H1 (cell line): ENCODE measurements around the gene MYO1D. TPM values are rescaled to one million over a fixed set of nuclear protein-coding genes. Genes with fewer than 3 reads are reported as not detected.

ENCODE experiments used
- CTCF ChIA-PET: fragments of 300-600 bp; sonication (Branson Sonifier 250); formaldehyde crosslinking; loops from one replicate; lab custom pipeline; 2021; ENCODE audit not compliant: partially characterized antibody; lab: Charles Lee
- POLR2A ChIA-PET: fragments of 300-600 bp; sonication (Branson Sonifier 250); formaldehyde crosslinking; loops from one replicate; lab custom pipeline; 2021; ENCODE audit warnings: inconsistent platforms; ENCODE audit not compliant: partially characterized antibody; lab: Charles Lee
- DNase-seq, 2 experiments: peaks; one replicate each; pipeline versions ENCODE4 v3.0.0 to v3.0.0-alpha.2; 2010 to 2022; ENCODE audit warnings: low spot score in 2 of 2, low read depth in 1 of 2, mixed read lengths in 1 of 2
- FAIRE-seq: peaks from 2 replicates; lab custom pipeline; 2011; peaks lifted over from hg19 to GRCh38; lab: Jason Lieb, UNC
- H2AFZ ChIP-seq: 2 replicates; pipeline ENCODE4 v1.8.1; 2012; ENCODE audit warnings: low read length, inconsistent platforms
- H2AK5ac ChIP-seq: 2 replicates; pipeline ENCODE4 v1.6.1; 2013; ENCODE audit warnings: low read depth, low read length
- H2BK120ac ChIP-seq: replicated peaks from 2 replicates; pipeline ENCODE3; 2013; ENCODE audit warnings: low read depth, low read length, inconsistent platforms
- H2BK12ac ChIP-seq: 2 replicates; pipeline ENCODE4 v1.6.1; 2013; ENCODE audit warnings: low read depth, low read length
- H2BK15ac ChIP-seq: 2 replicates; pipeline ENCODE4 v1.6.1; 2013; ENCODE audit warnings: low read length
- H2BK20ac ChIP-seq: 2 replicates; pipeline ENCODE4 v1.6.1; 2013; ENCODE audit warnings: low read length
- H2BK5ac ChIP-seq: 2 replicates; pipeline ENCODE4 v1.6.1; 2013; ENCODE audit warnings: low read depth, low read length
- H3K14ac ChIP-seq: 2 replicates; pipeline ENCODE4 v1.6.1; 2013; ENCODE audit warnings: inconsistent platforms; ENCODE audit not compliant: insufficient read length
- H3K18ac ChIP-seq: 2 replicates; pipeline ENCODE4 v1.6.1; 2013; ENCODE audit warnings: low read length; ENCODE audit errors: extremely low read depth
- H3K23ac ChIP-seq: 2 replicates; pipeline ENCODE4 v1.6.1; 2013; ENCODE audit warnings: inconsistent platforms; ENCODE audit not compliant: insufficient read length
- H3K23me2 ChIP-seq: 2 replicates; pipeline ENCODE4 v1.6.1; 2013; ENCODE audit warnings: low read depth, low read length
- H3K27ac ChIP-seq: 2 replicates; pipeline ENCODE4 v1.6.1; 2011; ENCODE audit warnings: low read depth, low read length, inconsistent platforms
- H3K27me3 ChIP-seq, 4 experiments: replicated peaks in 1 of 4; 1 replicate in 1 of 4; 2 replicates in 3 of 4; pipeline versions ENCODE4 v1.6.1 to v1.8.1; 2011 to 2013; ENCODE audit warnings: low read length in 3 of 4, mild to moderate bottlenecking in 3 of 4, inconsistent platforms in 2 of 4, mixed read lengths in 2 of 4, moderate library complexity in 1 of 4; ENCODE audit not compliant: control insufficient read depth in 3 of 4, insufficient read depth in 3 of 4; ENCODE audit errors: extremely low read depth in 1 of 4
- H3K36me3 ChIP-seq, 4 experiments: 2 replicates each; pipeline versions ENCODE4 v1.6.1 to v1.8.1; 2011 to 2013; ENCODE audit warnings: mild to moderate bottlenecking in 4 of 4, low read length in 3 of 4, moderate library complexity in 2 of 4, control low read depth in 1 of 4, inconsistent platforms in 1 of 4; ENCODE audit not compliant: insufficient read depth in 4 of 4, control insufficient read depth in 2 of 4
- H3K4ac ChIP-seq: replicated peaks from 2 replicates; pipeline ENCODE3; 2013; ENCODE audit warnings: low read length, low read depth, mixed read lengths, inconsistent platforms; ENCODE audit not compliant: insufficient read length
- H3K4me1 ChIP-seq, 4 experiments: replicated peaks in 1 of 4; 1 replicate in 1 of 4; 2 replicates in 3 of 4; pipeline versions ENCODE4 v1.6.1 to v1.8.1; 2011 to 2013; ENCODE audit warnings: low read length in 3 of 4, inconsistent platforms in 2 of 4, mixed read lengths in 1 of 4; ENCODE audit not compliant: insufficient read depth in 4 of 4, control insufficient read depth in 3 of 4
- H3K4me2 ChIP-seq, 2 experiments: 2 replicates each; pipeline versions ENCODE4 v1.6.1 to v1.8.1; 2011 to 2013; ENCODE audit warnings: low read depth in 2 of 2, low read length in 2 of 2, control low read depth in 1 of 2, inconsistent platforms in 1 of 2, mild to moderate bottlenecking in 1 of 2; ENCODE audit not compliant: insufficient read depth in 1 of 2
- H3K4me3 ChIP-seq, 4 experiments: fragments of 200-600, 300-600 bp in 1 of 4; sonication (generic), shearing (Covaris generic), sonication (Bioruptor Twin) in 1 of 4; 2 replicates each; pipeline versions ENCODE4 v1.5.1 to v1.8.1; 2011 to 2016; ENCODE audit warnings: low read length in 4 of 4, low read depth in 3 of 4, control low read depth in 2 of 4, inconsistent platforms in 2 of 4, mild to moderate bottlenecking in 2 of 4, mixed read lengths in 1 of 4, moderate library complexity in 1 of 4; ENCODE audit not compliant: insufficient read depth in 2 of 4; ENCODE audit errors: extremely low read depth in 1 of 4
- H3K56ac ChIP-seq: replicated peaks from 2 replicates; pipeline ENCODE3; 2013; ENCODE audit warnings: low read depth, mild to moderate bottlenecking, mixed read lengths, low read length, inconsistent platforms; ENCODE audit not compliant: insufficient read length
- H3K79me1 ChIP-seq: 2 replicates; pipeline ENCODE4 v1.6.1; 2013; ENCODE audit warnings: low read depth, low read length, control low read depth
- H3K79me2 ChIP-seq, 2 experiments: 2 replicates each; pipeline versions ENCODE4 v1.6.1 to v1.8.1; 2012 to 2013; ENCODE audit warnings: low read length in 2 of 2, mild to moderate bottlenecking in 2 of 2, inconsistent platforms in 1 of 2; ENCODE audit not compliant: insufficient read depth in 2 of 2, control insufficient read depth in 1 of 2
- H3K9ac ChIP-seq, 4 experiments: replicated peaks in 1 of 4; 1 replicate in 1 of 4; 2 replicates in 3 of 4; pipeline versions ENCODE4 v1.6.1 to v1.8.1; 2011 to 2013; ENCODE audit warnings: low read depth in 3 of 4, low read length in 3 of 4, control low read depth in 2 of 4, mild to moderate bottlenecking in 2 of 4, moderate library complexity in 2 of 4, inconsistent platforms in 1 of 4; ENCODE audit errors: extremely low read depth in 1 of 4
- H3K9me3 ChIP-seq, 2 experiments: 2 replicates each; pipeline versions ENCODE4 v1.6.1 to v1.8.1; 2012 to 2013; ENCODE audit warnings: mild to moderate bottlenecking in 2 of 2, moderate library complexity in 2 of 2, control low read depth in 1 of 2, inconsistent platforms in 1 of 2, low read depth in 1 of 2, low read length in 1 of 2, mixed read lengths in 1 of 2; ENCODE audit not compliant: insufficient read depth in 2 of 2
- H4K20me1 ChIP-seq, 2 experiments: replicated peaks in 1 of 2; 2 replicates each; pipeline versions ENCODE3 to v1.8.1; 2011 to 2013; ENCODE audit warnings: inconsistent platforms in 2 of 2, low read length in 2 of 2, mild to moderate bottlenecking in 1 of 2; ENCODE audit not compliant: insufficient read depth in 2 of 2, control insufficient read depth in 1 of 2
- H4K5ac ChIP-seq: 2 replicates; pipeline ENCODE4 v1.6.1; 2013; ENCODE audit warnings: low read length, low read depth, mixed read lengths, inconsistent platforms; ENCODE audit not compliant: insufficient read length
- H4K8ac ChIP-seq: 2 replicates; pipeline ENCODE4 v1.8.0; 2013; ENCODE audit warnings: mild to moderate bottlenecking, moderate library complexity, low read length, inconsistent platforms; ENCODE audit not compliant: insufficient read depth; ENCODE audit errors: extremely low read depth
- H4K91ac ChIP-seq: replicated peaks from 2 replicates; pipeline ENCODE3; 2013; ENCODE audit warnings: low read length, mixed read lengths, inconsistent platforms; ENCODE audit not compliant: insufficient read length
- CBX5 ChIP-seq: fragments of 300-800, 300-1000 bp; sonication (generic); IDR thresholded peaks from 2 replicates; pipeline ENCODE4 v1.7.1; 2016; ENCODE audit warnings: antibody characterized with exemption, low read length, low read depth
- RBBP5 ChIP-seq: IDR thresholded peaks from 2 replicates; pipeline ENCODE4 v1.7.1; 2012; ENCODE audit warnings: low read depth, mild to moderate bottlenecking, inconsistent platforms, low read length, moderate library complexity, borderline replicate concordance
- TCF12 ChIP-seq: IDR thresholded peaks from 2 replicates; pipeline ENCODE4 v1.6.1; 2011; ENCODE audit warnings: low read depth, mild to moderate bottlenecking, low read length
- WGBS, 2 experiments: shearing (Covaris generic) in 1 of 2; methylation state at CpG; one replicate each; pipeline versions ENCODE4 v1.1.6 to v1.1.7; 2013 to 2015; ENCODE audit warnings: low lambda C conversion rate in 2 of 2, mixed read lengths in 2 of 2, inconsistent platforms in 1 of 2, low coverage in 1 of 2, missing lambda C conversion rate in 1 of 2; ENCODE audit not compliant: insufficient replicate concordance in 2 of 2, insufficient coverage in 1 of 2, insufficient read length in 1 of 2; ENCODE audit errors: extremely low coverage in 1 of 2, missing lambda C conversion rate in 1 of 2; 5-methylcytosine and 5-hydroxymethylcytosine counted together
- polyA plus RNA-seq, 7 experiments: library from polyadenylated mRNA; depleted of rRNA in 3 of 7; stranded (reverse) in 5 of 7; unstranded in 2 of 7; fragments of >200 nt in 5 of 7; fragments of 200-250 nt in 2 of 7; gene quantifications; 1 replicate in 5 of 7; 2 replicates in 1 of 7; 4 replicates in 1 of 7; pipeline versions ENCODE4 v1.2.1 to v1.2.3, GENCODE V29; 2011 to 2013; ENCODE audit warnings: missing spikeins in 2 of 7, mixed read lengths in 2 of 7
- total RNA-seq: library from RNA; stranded (reverse); fragmentation: NEBNext Ultra II Directional; extraction: Animal tissue kit (Norgen Biotek cat#: 25700); gene quantifications from 2 replicates; pipeline ENCODE4 v1.2.1, GENCODE V29; 2021

MYO1D gene
- total and polyA plus RNA-seq, 2 of the 8 experiments (the other 6 are each of a cell fraction or from before 2014, with no cell fraction given): 6.5 to 25.4 TPM

GRCh38 chr17:32701871-32702270 is 175.1 kb downstream of the MYO1D start:
- no peaks in the 10 kb centered on the region for H3K27me3 ChIP-seq
- no peak for DNase-seq
- H3K56ac ChIP-seq: no peak overlapping the region
- no peaks in the 10 kb centered on the region for H3K79me2 ChIP-seq
- ChIA-PET CTCF (interaction anchor here (0.6 to 0.8 kb wide), 2 partner anchors 12 to 81 kb away, joined by 3 read pairs; no protein-coding TSS in a partner anchor), POLR2A (interaction anchor here (0.6 to 1.5 kb wide), 2 partner anchors 9 to 25 kb away, joined by 3 read pairs; no protein-coding TSS in a partner anchor)
- no peak overlapping the region for H2BK12ac ChIP-seq
- no peak overlapping the region for H2BK15ac ChIP-seq
- no peak overlapping the region for H3K14ac ChIP-seq
- H3K79me1 ChIP-seq: no peaks in the 10 kb centered on the region
- H4K91ac ChIP-seq: no peak overlapping the region
- H2AFZ ChIP-seq: no peak overlapping the region
- H4K8ac ChIP-seq: peak overlapping the region; percentile 57; the same call in 1 of the 2 replicates
- H3K23ac ChIP-seq: no peak overlapping the region
- H3K4me3 ChIP-seq: no peak overlapping the region
- peaks cover 0 to 2% of the 10 kb centered on the region in 2 experiments for H4K20me1 ChIP-seq
- H3K36me3 ChIP-seq: peaks cover 0 to 4% (median 0%) of the 10 kb centered on the region in 4 experiments; a peak in 1 of 8 replicates
- no peaks in the 10 kb centered on the region for H3K4me1 ChIP-seq
- no peak overlapping the region for H3K18ac ChIP-seq
- H4K5ac ChIP-seq: no peak overlapping the region
- H3K4ac ChIP-seq: no peak overlapping the region
- no peak for FAIRE-seq
- H3K4me2 ChIP-seq: no peak overlapping the region
- no peak overlapping the region for H2BK20ac ChIP-seq
- H3K9me3 ChIP-seq: peaks cover 3% of the 10 kb centered on the region in 2 experiments; a peak in 2 of 4 replicates
- no peak overlapping the region for H3K9ac ChIP-seq
- no peak overlapping the region for H3K27ac ChIP-seq
- no peak overlapping the region for H2AK5ac ChIP-seq
- 83% methylated on average over 1 of the region's 1 CpG; no CpG with 5 or more reads in 1 of the 2 experiments for WGBS, 2 experiments
- H3K23me2 ChIP-seq: no peaks in the 10 kb centered on the region
- no peak overlapping the region for H2BK120ac ChIP-seq
- no peak overlapping the region for H2BK5ac ChIP-seq
- TF ChIP-seq RBBP5 (no peak), CBX5 (no peak), TCF12 (no peak)
